SK-N-SH treated with all-trans-retinoic acid at 6 μM for 48 hours (cell line): ENCODE results near the gene NKD2.

ENCODE experiments used
- ATAC-seq: fragments of 200-7000 bp; cut with Tn5 transposase; 3 replicates; pipeline ENCODE4 v1.9.1; 2020; ENCODE audit warnings: mild to moderate bottlenecking, moderate library complexity
- ARNTL ChIP-seq: fragments of 450-650 bp; formaldehyde crosslinking; IDR thresholded peaks from 2 replicates; pipeline ENCODE4 v1.5.0; 2020; ENCODE audit warnings: low read depth, mild to moderate bottlenecking, moderate library complexity, borderline replicate concordance
- BACH2 ChIP-seq: fragments of 250-450 bp; sonication (Bioruptor Pico); IDR thresholded peaks from 2 replicates; pipeline ENCODE4 v1.9.0; 2021; ENCODE audit warnings: mild to moderate bottlenecking, borderline replicate concordance
- CSDC2 ChIP-seq: fragments of 250-450 bp; sonication (Bioruptor Pico); IDR thresholded peaks from 2 replicates; pipeline ENCODE4 v1.5.0; 2020; ENCODE audit warnings: mild to moderate bottlenecking, moderate library complexity
- ESRRG ChIP-seq: fragments of 250-450 bp; sonication (Bioruptor Pico); IDR thresholded peaks from 2 replicates; pipeline ENCODE4 v1.6.1; 2021; ENCODE audit warnings: mild to moderate bottlenecking
- GLIS3 ChIP-seq: fragments of 250-450 bp; sonication (Bioruptor Pico); IDR thresholded peaks from 2 replicates; pipeline ENCODE4 v1.5.0; 2020; ENCODE audit warnings: mild to moderate bottlenecking, moderate library complexity
- ISL1 ChIP-seq: fragments of 250-450 bp; sonication (Bioruptor Pico); IDR thresholded peaks from 2 replicates; pipeline ENCODE4 v2.1.2; 2022; ENCODE audit warnings: mild to moderate bottlenecking, moderate library complexity
- OSR1 ChIP-seq: fragments of 250-450 bp; sonication (Bioruptor Pico); IDR thresholded peaks from 2 replicates; pipeline ENCODE4 v1.8.0; 2022; ENCODE audit warnings: moderate library complexity, mild to moderate bottlenecking, inconsistent platforms
- RARB ChIP-seq: fragments of 250-450 bp; sonication (Bioruptor Pico); IDR thresholded peaks from 2 replicates; pipeline ENCODE4 v1.8.0; 2021; ENCODE audit warnings: mild to moderate bottlenecking, moderate library complexity
- SNAI2 ChIP-seq: fragments of 250-450 bp; sonication (Bioruptor Pico); IDR thresholded peaks from 2 replicates; pipeline ENCODE4 v1.5.0; 2020; ENCODE audit warnings: mild to moderate bottlenecking, moderate library complexity
- TCF4 ChIP-seq: fragments of 250-450 bp; sonication (Bioruptor Pico); IDR thresholded peaks from 2 replicates; pipeline ENCODE4 v1.8.0; 2021; ENCODE audit warnings: mild to moderate bottlenecking, moderate library complexity, borderline replicate concordance
- TOX ChIP-seq: fragments of 250-450 bp; sonication (Bioruptor Pico); IDR thresholded peaks from 2 replicates; pipeline ENCODE4 v1.8.0; 2021; ENCODE audit warnings: mild to moderate bottlenecking, moderate library complexity, borderline replicate concordance
- ZC3H10 ChIP-seq: fragments of 250-450 bp; sonication (Bioruptor Pico); IDR thresholded peaks from 2 replicates; pipeline ENCODE4 v1.5.1; 2021; ENCODE audit warnings: mild to moderate bottlenecking, moderate library complexity
- ZFP3 ChIP-seq: fragments of 250-450 bp; sonication (Bioruptor Pico); IDR thresholded peaks from 2 replicates; pipeline ENCODE4 v1.5.0; 2020; ENCODE audit warnings: mild to moderate bottlenecking, moderate library complexity
- ZFP30 ChIP-seq: fragments of 450-650 bp; formaldehyde crosslinking; IDR thresholded peaks from 2 replicates; pipeline ENCODE4 v1.5.0; 2022; ENCODE audit warnings: mild to moderate bottlenecking, moderate library complexity
- ZNF565 ChIP-seq: fragments of 450-650 bp; formaldehyde crosslinking; conservative IDR thresholded peaks from 2 replicates; pipeline ENCODE4 v1.5.0; 2020; ENCODE audit warnings: low read depth, mild to moderate bottlenecking, moderate library complexity
- ZNF70 ChIP-seq: fragments of 450-650 bp; formaldehyde crosslinking; IDR thresholded peaks from 2 replicates; pipeline ENCODE4 v1.5.0; 2020; ENCODE audit warnings: mild to moderate bottlenecking, moderate library complexity
- ZNF8 ChIP-seq: fragments of 450-650 bp; formaldehyde crosslinking; IDR thresholded peaks from 2 replicates; pipeline ENCODE4 v1.5.0; 2020; ENCODE audit warnings: mild to moderate bottlenecking, moderate library complexity
- TF ChIP-seq, protein P1 (sequence below): fragments of 250-450 bp; sonication (Bioruptor Pico); IDR thresholded peaks from 2 replicates; pipeline ENCODE4 v1.5.0; 2020; ENCODE audit warnings: mild to moderate bottlenecking, moderate library complexity
- TF ChIP-seq, protein P2 (sequence below): fragments of 250-450 bp; sonication (Bioruptor Pico); IDR thresholded peaks from 2 replicates; pipeline ENCODE4 v1.8.0; 2021; ENCODE audit warnings: low read depth, mild to moderate bottlenecking, moderate library complexity, borderline replicate concordance
- TF ChIP-seq, protein P3 (sequence below): fragments of 250-450 bp; sonication (Bioruptor Pico); IDR thresholded peaks from 2 replicates; pipeline ENCODE4 v1.8.0; 2020; ENCODE audit warnings: mild to moderate bottlenecking, moderate library complexity, borderline replicate concordance

The NKD2 gene

DNA sequence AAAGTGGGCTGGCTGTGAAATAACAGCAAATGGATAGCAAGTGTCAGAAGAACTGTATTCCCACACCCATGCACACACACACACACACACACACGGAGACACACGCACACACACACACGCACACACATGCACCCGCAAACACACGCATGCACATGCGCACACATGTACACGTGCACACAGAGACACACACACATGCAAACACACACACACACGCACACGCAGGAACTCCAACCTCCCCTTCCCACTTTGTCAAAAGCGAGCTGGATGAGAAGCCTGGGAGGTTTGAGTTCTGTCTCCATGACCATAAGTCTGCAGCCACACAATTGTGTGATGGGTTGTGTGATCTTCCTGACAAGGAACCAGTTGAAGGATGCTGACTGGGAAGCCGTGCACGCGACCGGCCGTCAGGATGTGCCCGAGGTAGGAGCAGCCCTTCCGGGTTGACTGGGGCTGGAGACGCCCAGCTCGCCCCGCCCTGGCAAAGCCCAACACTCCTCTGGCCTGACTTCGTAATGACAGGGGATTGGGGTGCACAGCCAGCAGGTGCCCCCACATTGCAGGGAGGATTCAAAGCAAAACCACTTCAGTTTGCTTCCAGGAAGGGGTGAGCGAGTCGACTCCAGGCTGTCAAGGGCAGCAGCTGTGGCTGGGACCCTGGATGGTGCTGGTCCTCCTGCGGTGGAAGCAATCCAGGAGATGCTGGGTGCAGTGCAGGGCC, 29.3 kb upstream of the NKD2 start (continued):
- TF ChIP-seq, protein P1, sequence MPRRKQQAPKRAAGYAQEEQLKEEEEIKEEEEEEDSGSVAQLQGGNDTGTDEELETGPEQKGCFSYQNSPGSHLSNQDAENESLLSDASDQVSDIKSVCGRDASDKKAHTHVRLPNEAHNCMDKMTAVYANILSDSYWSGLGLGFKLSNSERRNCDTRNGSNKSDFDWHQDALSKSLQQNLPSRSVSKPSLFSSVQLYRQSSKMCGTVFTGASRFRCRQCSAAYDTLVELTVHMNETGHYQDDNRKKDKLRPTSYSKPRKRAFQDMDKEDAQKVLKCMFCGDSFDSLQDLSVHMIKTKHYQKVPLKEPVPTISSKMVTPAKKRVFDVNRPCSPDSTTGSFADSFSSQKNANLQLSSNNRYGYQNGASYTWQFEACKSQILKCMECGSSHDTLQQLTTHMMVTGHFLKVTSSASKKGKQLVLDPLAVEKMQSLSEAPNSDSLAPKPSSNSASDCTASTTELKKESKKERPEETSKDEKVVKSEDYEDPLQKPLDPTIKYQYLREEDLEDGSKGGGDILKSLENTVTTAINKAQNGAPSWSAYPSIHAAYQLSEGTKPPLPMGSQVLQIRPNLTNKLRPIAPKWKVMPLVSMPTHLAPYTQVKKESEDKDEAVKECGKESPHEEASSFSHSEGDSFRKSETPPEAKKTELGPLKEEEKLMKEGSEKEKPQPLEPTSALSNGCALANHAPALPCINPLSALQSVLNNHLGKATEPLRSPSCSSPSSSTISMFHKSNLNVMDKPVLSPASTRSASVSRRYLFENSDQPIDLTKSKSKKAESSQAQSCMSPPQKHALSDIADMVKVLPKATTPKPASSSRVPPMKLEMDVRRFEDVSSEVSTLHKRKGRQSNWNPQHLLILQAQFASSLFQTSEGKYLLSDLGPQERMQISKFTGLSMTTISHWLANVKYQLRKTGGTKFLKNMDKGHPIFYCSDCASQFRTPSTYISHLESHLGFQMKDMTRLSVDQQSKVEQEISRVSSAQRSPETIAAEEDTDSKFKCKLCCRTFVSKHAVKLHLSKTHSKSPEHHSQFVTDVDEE (CRISPR knock-in tag): no peak
- TF ChIP-seq ESRRG (CRISPR knock-in tag) (no peak), TCF4 (CRISPR knock-in tag) (no peak), ZFP3 (CRISPR knock-in tag) (no peak), ISL1 (CRISPR knock-in tag) (no peak)

DNA sequence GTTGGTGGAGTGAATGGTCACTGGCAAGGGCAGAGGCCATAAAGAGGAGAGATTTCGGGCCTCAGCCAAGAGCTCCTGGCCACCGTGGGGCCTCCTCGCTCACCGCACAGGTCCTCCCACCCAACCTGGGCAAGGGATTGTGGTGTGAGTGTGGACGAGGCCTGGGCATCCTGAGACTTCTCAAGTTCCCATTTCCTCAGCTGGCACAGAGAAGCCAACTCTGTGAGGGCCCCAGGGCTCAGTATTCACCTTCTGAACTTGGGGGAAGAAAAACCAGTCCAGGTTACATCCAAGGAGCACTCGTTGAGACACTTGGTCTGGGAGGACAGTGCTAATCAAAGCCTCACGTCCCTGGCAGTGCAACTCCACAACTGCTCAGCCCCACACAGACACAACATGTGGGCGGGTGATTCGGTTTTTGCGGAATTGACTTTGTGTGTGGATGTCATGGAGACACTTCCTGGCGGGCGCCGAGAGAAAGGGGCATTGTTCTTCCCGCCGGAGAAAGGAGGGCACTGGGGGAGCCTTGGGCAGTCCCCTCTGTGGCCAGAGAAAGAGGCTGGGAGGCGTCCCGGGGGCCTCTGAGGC, 28.5 kb upstream of the NKD2 start:
- no peak for ATAC-seq

DNA sequence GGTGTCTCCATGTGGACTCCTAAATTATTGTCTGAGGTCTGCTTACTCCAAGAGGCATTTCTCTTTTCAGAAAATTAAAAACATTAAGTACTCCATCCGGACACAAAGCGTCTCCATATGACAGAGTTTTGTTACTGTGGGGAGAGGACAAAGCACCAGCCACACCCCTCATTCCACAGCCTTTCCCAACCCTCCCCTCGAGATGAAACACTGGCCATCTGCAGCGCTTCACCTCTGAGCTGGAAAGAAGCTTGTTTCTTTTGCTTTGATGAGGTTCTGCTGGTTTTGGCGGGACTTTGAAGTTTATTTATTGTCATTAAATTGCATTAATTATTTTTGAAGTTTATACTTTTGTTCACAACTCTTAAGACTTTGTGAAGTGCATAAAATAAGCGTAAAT, 27.6 kb upstream of the NKD2 start:
- TF ChIP-seq GLIS3 (no peak), BACH2 (CRISPR knock-in tag) (no peak), ARNTL (CRISPR knock-in tag) (no peak), ZNF70 (CRISPR knock-in tag) (no peak), CSDC2 (CRISPR knock-in tag) (no peak), TCF4 (CRISPR knock-in tag) (no peak), SNAI2 (CRISPR knock-in tag) (no peak), ZNF8 (no peak), ZFP3 (CRISPR knock-in tag) (no peak), OSR1 (CRISPR knock-in tag) (no peak), ZFP30 (CRISPR knock-in tag) (no peak), TOX (CRISPR knock-in tag) (no peak)
- TF ChIP-seq, protein P2, sequence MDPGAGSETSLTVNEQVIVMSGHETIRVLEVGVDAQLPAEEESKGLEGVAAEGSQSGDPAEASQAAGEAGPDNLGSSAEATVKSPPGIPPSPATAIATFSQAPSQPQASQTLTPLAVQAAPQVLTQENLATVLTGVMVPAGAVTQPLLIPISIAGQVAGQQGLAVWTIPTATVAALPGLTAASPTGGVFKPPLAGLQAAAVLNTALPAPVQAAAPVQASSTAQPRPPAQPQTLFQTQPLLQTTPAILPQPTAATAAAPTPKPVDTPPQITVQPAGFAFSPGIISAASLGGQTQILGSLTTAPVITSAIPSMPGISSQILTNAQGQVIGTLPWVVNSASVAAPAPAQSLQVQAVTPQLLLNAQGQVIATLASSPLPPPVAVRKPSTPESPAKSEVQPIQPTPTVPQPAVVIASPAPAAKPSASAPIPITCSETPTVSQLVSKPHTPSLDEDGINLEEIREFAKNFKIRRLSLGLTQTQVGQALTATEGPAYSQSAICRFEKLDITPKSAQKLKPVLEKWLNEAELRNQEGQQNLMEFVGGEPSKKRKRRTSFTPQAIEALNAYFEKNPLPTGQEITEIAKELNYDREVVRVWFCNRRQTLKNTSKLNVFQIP (CRISPR knock-in tag): no peak
- TF ChIP-seq, protein P1 (CRISPR knock-in tag): no peak
- TF ChIP-seq, all 23 proteins: peak for 0
- no peak for ATAC-seq

More for the DNA sequence above, 28.5 kb upstream of the NKD2 start:
- TF ChIP-seq ZC3H10 (CRISPR knock-in tag): no peak
- TF ChIP-seq GLIS3: no peak
- TF ChIP-seq ISL1 (CRISPR knock-in tag): no peak
- no peak for TF ChIP-seq ZFP30 (CRISPR knock-in tag)
- TF ChIP-seq ZFP3 (CRISPR knock-in tag): no peak
- no peak for TF ChIP-seq ZNF565
- TF ChIP-seq RARB: no peak

DNA sequence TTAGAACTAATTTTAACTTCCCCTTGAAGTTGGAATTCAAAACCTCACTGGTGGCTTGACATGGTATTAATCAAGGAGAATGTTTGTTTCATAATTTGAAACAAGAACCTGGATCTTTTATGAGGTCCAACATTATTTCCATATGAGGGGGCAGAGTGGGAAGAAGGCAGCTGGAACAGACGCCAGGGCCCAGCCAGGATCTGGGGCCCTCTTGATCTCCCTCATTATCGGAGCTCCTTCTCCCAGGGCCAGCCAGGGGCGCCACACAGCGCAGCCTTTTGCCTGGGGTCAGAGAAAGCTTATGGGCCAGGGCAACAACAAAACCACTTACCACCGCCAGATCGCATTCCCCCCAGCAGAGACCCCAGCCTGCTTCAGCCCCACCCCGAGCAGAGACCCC, 27.1 kb upstream of the NKD2 start:
- no peak for ATAC-seq
- no peak for TF ChIP-seq ESRRG (CRISPR knock-in tag)
- no peak for TF ChIP-seq TCF4 (CRISPR knock-in tag)
- TF ChIP-seq, protein P1 (CRISPR knock-in tag): no peak
- TF ChIP-seq ZNF70 (CRISPR knock-in tag): no peak
- TF ChIP-seq ZFP30 (CRISPR knock-in tag): no peak
- TF ChIP-seq RARB: no peak
- TF ChIP-seq, protein P3, sequence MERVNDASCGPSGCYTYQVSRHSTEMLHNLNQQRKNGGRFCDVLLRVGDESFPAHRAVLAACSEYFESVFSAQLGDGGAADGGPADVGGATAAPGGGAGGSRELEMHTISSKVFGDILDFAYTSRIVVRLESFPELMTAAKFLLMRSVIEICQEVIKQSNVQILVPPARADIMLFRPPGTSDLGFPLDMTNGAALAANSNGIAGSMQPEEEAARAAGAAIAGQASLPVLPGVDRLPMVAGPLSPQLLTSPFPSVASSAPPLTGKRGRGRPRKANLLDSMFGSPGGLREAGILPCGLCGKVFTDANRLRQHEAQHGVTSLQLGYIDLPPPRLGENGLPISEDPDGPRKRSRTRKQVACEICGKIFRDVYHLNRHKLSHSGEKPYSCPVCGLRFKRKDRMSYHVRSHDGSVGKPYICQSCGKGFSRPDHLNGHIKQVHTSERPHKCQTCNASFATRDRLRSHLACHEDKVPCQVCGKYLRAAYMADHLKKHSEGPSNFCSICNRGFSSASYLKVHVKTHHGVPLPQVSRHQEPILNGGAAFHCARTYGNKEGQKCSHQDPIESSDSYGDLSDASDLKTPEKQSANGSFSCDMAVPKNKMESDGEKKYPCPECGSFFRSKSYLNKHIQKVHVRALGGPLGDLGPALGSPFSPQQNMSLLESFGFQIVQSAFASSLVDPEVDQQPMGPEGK (CRISPR knock-in tag): no peak
- TF ChIP-seq TOX (CRISPR knock-in tag): no peak
- no peak for TF ChIP-seq SNAI2 (CRISPR knock-in tag)
- TF ChIP-seq ZNF565: no peak
- TF ChIP-seq, protein P2 (CRISPR knock-in tag): no peak
- no peak for TF ChIP-seq CSDC2 (CRISPR knock-in tag)
